Motor neuron (in vitro differentiated cells): Measurements from ENCODE around the gene METTL25B. TPM values are rescaled to one million over a fixed set of nuclear protein-coding genes. Genes with fewer than 3 reads are reported as not detected.
"Not testable (repeated sequence)": the region's sequence is repeated elsewhere in the genome, so short reads cannot be mapped to it uniquely, and the experiment has no call there.

ENCODE experiments used
- ATAC-seq, 8 experiments: fragments of 200-7000 bp; cut with Tn5 transposase; replicated peaks in 6 of 8; 2 replicates each; pipeline ENCODE4 v1.8.0; 2021; ENCODE audit warnings: mild to moderate bottlenecking in 8 of 8, moderate library complexity in 8 of 8
- H3K27ac ChIP-seq, 2 donors: fragments of 250-450 bp; sonication (Bioruptor Pico); 2 replicates each; pipeline ENCODE4 v1.9.0; 2021; ENCODE audit warnings: antibody characterized with exemption in 2 of 2, mild to moderate bottlenecking in 2 of 2, moderate library complexity in 1 of 2
- H3K4me1 ChIP-seq, 2 donors: fragments of 250-450 bp; sonication (Bioruptor Pico); replicated peaks in 1 of 2; 2 replicates each; pipeline ENCODE4 v1.6.1; 2021; ENCODE audit warnings: antibody characterized with exemption in 2 of 2, mild to moderate bottlenecking in 2 of 2, moderate library complexity in 1 of 2
- H3K4me3 ChIP-seq, 5 donors: fragments of 250-450 bp; sonication (Bioruptor Pico); 2 replicates each; pipeline ENCODE4 v1.9.0; 2021; ENCODE audit warnings: antibody characterized with exemption in 5 of 5, mild to moderate bottlenecking in 5 of 5, moderate library complexity in 4 of 5
- WGBS, 10 experiments: fragments of 450-650 bp; shearing (Covaris generic); methylation state at CpG; one replicate each; pipeline ENCODE4 v1.0.0; 2022; 5-methylcytosine and 5-hydroxymethylcytosine counted together
- in situ Hi-C, 9 experiments: fragments of 400-800 bp; cut with MboI; loops; one replicate each; pipeline ENCODE4 v1.15.0; 2021; ENCODE audit warnings: low sequenced_read_pairs in 9 of 9, low pct_unique_long_range_greater_than_20kb in 2 of 9; ENCODE audit not compliant: unreplicated experiment in 9 of 9
- total RNA-seq, 8 experiments: library from RNA; unstranded; fragments of 300-600 nt; gene quantifications; 2 replicates each; pipeline versions ENCODE4 v1.2.3 to v1.2.4, GENCODE V29; 2022

METTL25B gene
- total RNA-seq, 8 experiments from 2014 or later: 14.3 to 37.1 (median 24.2) TPM

- WGBS, 10 experiments: 0 to 100% (median 88%) methylated on average over 1 to 5 of the region's 5 CpGs; no CpG with 5 or more reads in 1 of the 10 experiments
- Histone ChIP-seq H3K4me3 (no peak overlapping the region), H3K4me1 (peaks cover 10 to 12% of the 10 kb centered on the region in 2 donors), H3K27ac (no peak overlapping the region)
- ATAC-seq: no peak
- in situ Hi-C loops: no loop called here
Measured at GRCh38 chr1:156755527-156755950, 27.3 kb downstream of the METTL25B start.

GRCh38 chr1:156756355-156756754 lies 28.1 kb downstream of the METTL25B start:
- no peak for ATAC-seq
- Histone ChIP-seq H3K27ac (no peak overlapping the region), H3K4me1 (peaks cover 12 to 14% of the 10 kb centered on the region in 2 donors), H3K4me3 (no peak overlapping the region)
- WGBS, 10 experiments: 80 to 100% (median 100%) methylated on average over 1 of the region's 1 CpG; no CpG with 5 or more reads in 2 of the 10 experiments
- in situ Hi-C loops: no loop called here

- H3K27ac ChIP-seq, ATAC-seq, H3K4me3 ChIP-seq, in situ Hi-C loops: not testable (repeated sequence)
- WGBS, 10 experiments: 75 to 100% (median 95%) methylated on average over 2 to 10 of the region's 10 CpGs; no CpG with 5 or more reads in 1 of the 10 experiments
- H3K4me1 ChIP-seq: peaks cover 8 to 13% of the 10 kb centered on the region in 2 donors
Measured at GRCh38 chr1:156757572-156758253, 29.4 kb downstream of the METTL25B start.

- Histone ChIP-seq H3K4me1 (peaks cover 3 to 8% of the 10 kb centered on the region in 2 donors), H3K4me3 (no peak overlapping the region), H3K27ac (peak overlapping the region in 1 of 2 donors; percentile 27)
- in situ Hi-C loops: no loop called here
- WGBS, 10 experiments: 35 to 80% (median 51%) methylated on average over 1 to 3 of the region's 6 CpGs; no CpG with 5 or more reads in 4 of the 10 experiments
- ATAC-seq: peak in 5 of 8 experiments; percentile 21 to 89 (median 85)
Measured at GRCh38 chr1:156760092-156760795, 32.0 kb downstream of the METTL25B start.

- WGBS, 10 experiments: 60 to 100% (median 81%) methylated on average over 1 to 4 of the region's 4 CpGs
- no peak overlapping the region for H3K27ac ChIP-seq
- in situ Hi-C loops: no loop called here
- peaks cover 4 to 8% of the 10 kb centered on the region in 2 donors for H3K4me1 ChIP-seq
- no peak for ATAC-seq
- H3K4me3 ChIP-seq: no peak overlapping the region
Measured at GRCh38 chr1:156760796-156761104, 32.5 kb downstream of the METTL25B start.

GRCh38 chr1:156765136-156765535 lies 36.9 kb downstream of the METTL25B start:
- H3K4me3 ChIP-seq, ATAC-seq, in situ Hi-C loops, H3K27ac ChIP-seq: not testable (repeated sequence)
- peaks cover 19 to 24% of the 10 kb centered on the region in 2 donors for H3K4me1 ChIP-seq
- 86 to 100% (median 96%) methylated on average over 3 to 14 of the region's 15 CpGs for WGBS, 10 experiments

- H3K4me3 ChIP-seq: peak overlapping the region in 3 of 5 donors; percentile 53 to 81 (median 72)
- WGBS, 10 experiments: 70 to 94% (median 91%) methylated on average over 3 to 5 of the region's 5 CpGs; no CpG with 5 or more reads in 4 of the 10 experiments
- in situ Hi-C loops: no loop called here
- ATAC-seq: no peak
- peaks cover 15 to 21% of the 10 kb centered on the region in 2 donors for H3K4me1 ChIP-seq
- no peak overlapping the region for H3K27ac ChIP-seq
Measured at GRCh38 chr1:156765666-156766065, 37.4 kb downstream of the METTL25B start.

GRCh38 chr1:156766298-156767100 lies 38.2 kb downstream of the METTL25B start:
- in situ Hi-C loops: no loop called here
- Histone ChIP-seq H3K27ac (peak overlapping the region; percentile 78 to 81), H3K4me1 (peaks cover 14 to 21% of the 10 kb centered on the region in 2 donors), H3K4me3 (peak overlapping the region; percentile 53 to 82 (median 72))
- ATAC-seq: peak; percentile 3 to 15 (median 8)
- whole genome bisulfite sequencing, 10 experiments: 0 to 39% (median 7%) methylated on average over 2 to 13 of the region's 14 CpGs

- H3K4me3 ChIP-seq: peak within 1 kb of the TSS; percentile 67 to 82 (median 72)
- in situ Hi-C loops: no loop called here
- WGBS, 10 experiments: 0 to 4% (median 2%) methylated on average over 3 to 31 of the region's 50 CpGs; no CpG with 5 or more reads in 1 of the 10 experiments
- peak; percentile 92 to 96 (median 96) for ATAC-seq
- H3K27ac ChIP-seq: peak within 1 kb of the TSS; percentile 80 to 90
- peaks cover 14 to 21% of the 10 kb centered on the region in 2 donors for H3K4me1 ChIP-seq
Measured at GRCh38 chr1:156767101-156767878, 39.0 kb downstream of the METTL25B start, which contains the start of gene PRCC. TSS of gene PRCC (plus strand) at chr1:156767535. CDS start at chr1:156767772, 237 bp downstream.

- peak in 6 of 8 experiments; percentile 2 to 8 (median 2) for ATAC-seq
- 0 to 7% (median 0%) methylated on average over 2 to 16 of the region's 31 CpGs; no CpG with 5 or more reads in 2 of the 10 experiments for WGBS, 10 experiments
- in situ Hi-C loops: no loop called here
- Histone ChIP-seq H3K27ac (peak overlapping the region; percentile 80 to 90), H3K4me3 (peak overlapping the region; percentile 67 to 82 (median 72)), H3K4me1 (peaks cover 20 to 27% of the 10 kb centered on the region in 2 donors)
Measured at GRCh38 chr1:156767879-156768604, 39.8 kb downstream of the METTL25B start.

GRCh38 chr1:156768610-156769295 lies 40.5 kb downstream of the METTL25B start:
- in situ Hi-C loops: no loop called here
- Histone ChIP-seq H3K4me1 (peaks cover 20 to 27% of the 10 kb centered on the region in 2 donors), H3K27ac (no peak overlapping the region), H3K4me3 (peak overlapping the region; percentile 67 to 82 (median 72))
- ATAC-seq: no peak
- 18 to 60% (median 29%) methylated on average over 1 to 8 of the region's 8 CpGs for WGBS, 10 experiments
